Activated CD4-positive, alpha-beta T cell treated with anti-CD3 and anti-CD28 coated beads, Interleukin-2, amount 10 ng/mL, durations not matched to agents 24 days and 14 days (primary cell): Measurements from ENCODE around the gene MEX3A. TPM values are rescaled to one million over a fixed set of nuclear protein-coding genes. Genes with fewer than 3 reads are reported as not detected.
"Not testable (repeated sequence)": the region's sequence is repeated elsewhere in the genome, so short reads cannot be mapped to it uniquely, and the experiment has no call there.

Experiments used
- DNase-seq: peaks from one replicate; pipeline ENCODE4 v3.0.0; 2022
- H3K27ac Mint-ChIP-seq: one replicate; pipeline ENCODE4 v1.8.0; 2022; ENCODE audit warnings: mild to moderate bottlenecking, mixed read lengths
- H3K27me3 Mint-ChIP-seq: one replicate; pipeline ENCODE4 v1.8.0; 2022; ENCODE audit warnings: mixed read lengths
- H3K36me3 Mint-ChIP-seq: one replicate; pipeline ENCODE4 v1.8.0; 2022; ENCODE audit warnings: low read depth, mild to moderate bottlenecking, mixed read lengths
- H3K4me1 Mint-ChIP-seq: one replicate; pipeline ENCODE4 v1.8.0; 2021; ENCODE audit warnings: mixed read lengths
- H3K4me3 Mint-ChIP-seq: one replicate; pipeline ENCODE4 v1.8.0; 2022; ENCODE audit warnings: mild to moderate bottlenecking, moderate library complexity, mixed read lengths
- H3K9me3 Mint-ChIP-seq: one replicate; pipeline ENCODE4 v1.8.0; 2021; ENCODE audit warnings: mixed read lengths
- intact Hi-C: fragments of 100-400 bp; cut with micrococcal nuclease; formaldehyde crosslinking; loops from one replicate; pipeline ENCODE4 v1.15.1; 2023
- total RNA-seq: library from RNA; stranded (reverse); gene quantifications from 2 replicates; pipeline ENCODE4 v1.2.3, GENCODE V29; 2022

MEX3A gene
- total RNA-seq, 1 donor from 2014 or later: 0.84 TPM

- Mint-ChIP-seq H3K4me3 (no peak overlapping the region), H3K36me3 (no peaks in the 10 kb centered on the region), H3K9me3 (no peaks in the 10 kb centered on the region), H3K27me3 (peaks cover 36% of the 10 kb centered on the region), H3K4me1 (peaks cover 2% of the 10 kb centered on the region), H3K27ac (no peak overlapping the region)
- intact Hi-C loops: no loop called here
- no peak for DNase-seq
Measured at GRCh38 chr1:156073740-156074139, 8.5 kb downstream of the MEX3A start.

- no peak for DNase-seq
- Mint-ChIP-seq H3K27me3 (peaks cover 31% of the 10 kb centered on the region), H3K4me3 (no peak overlapping the region), H3K9me3 (no peaks in the 10 kb centered on the region), H3K36me3 (no peaks in the 10 kb centered on the region), H3K4me1 (peaks cover 2% of the 10 kb centered on the region), H3K27ac (no peak overlapping the region)
- intact Hi-C loops: no loop called here
Measured at GRCh38 chr1:156073110-156073687, 9.1 kb downstream of the MEX3A start.

GRCh38 chr1:156072251-156072650, 10.0 kb downstream of the MEX3A start:
- Mint-ChIP-seq H3K4me1 (peaks cover 2% of the 10 kb centered on the region), H3K27me3 (peaks cover 25% of the 10 kb centered on the region), H3K4me3 (no peak overlapping the region), H3K27ac (no peak overlapping the region), H3K9me3 (no peaks in the 10 kb centered on the region), H3K36me3 (no peaks in the 10 kb centered on the region)
- no peak for DNase-seq
- intact Hi-C loops: no loop called here

GRCh38 chr1:156071332-156071816, 10.9 kb downstream of the MEX3A start:
- DNase-seq, H3K36me3 Mint-ChIP-seq, intact Hi-C loops, H3K9me3 Mint-ChIP-seq, H3K4me3 Mint-ChIP-seq, H3K27ac Mint-ChIP-seq, H3K4me1 Mint-ChIP-seq: not testable (repeated sequence)
- H3K27me3 Mint-ChIP-seq: peaks cover 25% of the 10 kb centered on the region

GRCh38 chr1:156070548-156070947, 11.7 kb downstream of the MEX3A start:
- H3K4me3 Mint-ChIP-seq: no peak overlapping the region
- no peak for DNase-seq
- intact Hi-C loops: no loop called here
- no peaks in the 10 kb centered on the region for H3K36me3 Mint-ChIP-seq
- no peak overlapping the region for H3K27ac Mint-ChIP-seq
- H3K4me1 Mint-ChIP-seq: peaks cover 8% of the 10 kb centered on the region
- no peaks in the 10 kb centered on the region for H3K9me3 Mint-ChIP-seq
- peaks cover 23% of the 10 kb centered on the region for H3K27me3 Mint-ChIP-seq

GRCh38 chr1:156069490-156070455, 12.5 kb downstream of the MEX3A start:
- Mint-ChIP-seq H3K4me3 (no peak overlapping the region), H3K4me1 (peaks cover 11% of the 10 kb centered on the region), H3K27ac (no peak overlapping the region), H3K9me3 (no peaks in the 10 kb centered on the region), H3K27me3 (peaks cover 19% of the 10 kb centered on the region), H3K36me3 (no peaks in the 10 kb centered on the region)
- intact Hi-C loops: loop anchor here (5.0 kb wide), 1 partner anchor 137 kb away; the partner anchor contains the start of gene KHDC4
- DNase-seq: no peak

- Mint-ChIP-seq H3K4me3 (no peak overlapping the region), H3K27me3 (peaks cover 7% of the 10 kb centered on the region), H3K27ac (no peak overlapping the region), H3K9me3 (no peaks in the 10 kb centered on the region), H3K36me3 (no peaks in the 10 kb centered on the region), H3K4me1 (peaks cover 11% of the 10 kb centered on the region)
- intact Hi-C loops: loop anchor here (5.0 kb wide), 1 partner anchor 135 kb away; the partner anchor contains the start of gene KHDC4
- DNase-seq: no peak
Measured at GRCh38 chr1:156067262-156067661, 15.0 kb downstream of the MEX3A start.

- H3K4me3 Mint-ChIP-seq: no peak overlapping the region
- no peak overlapping the region for H3K27ac Mint-ChIP-seq
- DNase-seq: no peak
- H3K4me1 Mint-ChIP-seq: peaks cover 11% of the 10 kb centered on the region
- H3K36me3 Mint-ChIP-seq: no peaks in the 10 kb centered on the region
- H3K27me3 Mint-ChIP-seq: peaks cover 2% of the 10 kb centered on the region
- intact Hi-C loops: loop anchor here (1.0 to 5.0 kb wide), 2 partner anchors 40 to 134 kb away; partner anchors contain the start of gene KHDC4
- no peaks in the 10 kb centered on the region for H3K9me3 Mint-ChIP-seq
Measured at GRCh38 chr1:156065871-156066270, 16.4 kb downstream of the MEX3A start.

GRCh38 chr1:156065212-156065611, 17.1 kb downstream of the MEX3A start:
- H3K4me1 Mint-ChIP-seq: peaks cover 11% of the 10 kb centered on the region
- intact Hi-C loops: loop anchor here (5.0 kb wide), 1 partner anchor 133 kb away; the partner anchor contains the start of gene KHDC4
- no peak overlapping the region for H3K4me3 Mint-ChIP-seq
- peak overlapping the region; percentile 2 for H3K27ac Mint-ChIP-seq
- H3K27me3 Mint-ChIP-seq: peaks cover 2% of the 10 kb centered on the region
- no peaks in the 10 kb centered on the region for H3K36me3 Mint-ChIP-seq
- DNase-seq: no peak
- no peaks in the 10 kb centered on the region for H3K9me3 Mint-ChIP-seq

- no peak for DNase-seq
Measured at GRCh38 chr1:156064615-156065014, 17.6 kb downstream of the MEX3A start.

GRCh38 chr1:156063997-156064285, 18.3 kb downstream of the MEX3A start:
- Mint-ChIP-seq H3K9me3 (no peaks in the 10 kb centered on the region), H3K27ac (no peak overlapping the region), H3K4me3 (no peak overlapping the region), H3K27me3 (no peaks in the 10 kb centered on the region), H3K36me3 (peaks cover 2% of the 10 kb centered on the region), H3K4me1 (peaks cover 11% of the 10 kb centered on the region)
- intact Hi-C loops: no loop called here
- no peak for DNase-seq

More at GRCh38 chr1:156064615-156065014, 17.6 kb downstream of the MEX3A start:
- no peak overlapping the region for H3K4me3 Mint-ChIP-seq
- intact Hi-C loops: loop anchor here (5.0 kb wide), 1 partner anchor 132 kb away; the partner anchor contains the start of gene KHDC4
- peaks cover 2% of the 10 kb centered on the region for H3K27me3 Mint-ChIP-seq
- peaks cover 11% of the 10 kb centered on the region for H3K4me1 Mint-ChIP-seq
- H3K36me3 Mint-ChIP-seq: no peaks in the 10 kb centered on the region
- no peaks in the 10 kb centered on the region for H3K9me3 Mint-ChIP-seq
- H3K27ac Mint-ChIP-seq: no peak overlapping the region

GRCh38 chr1:156062189-156062588, 20.1 kb downstream of the MEX3A start:
- no peak for DNase-seq
- intact Hi-C loops: no loop called here
- H3K36me3 Mint-ChIP-seq: peaks cover 13% of the 10 kb centered on the region
- no peak overlapping the region for H3K27ac Mint-ChIP-seq
- H3K4me1 Mint-ChIP-seq: peaks cover 11% of the 10 kb centered on the region
- H3K9me3 Mint-ChIP-seq: no peaks in the 10 kb centered on the region
- no peak overlapping the region for H3K4me3 Mint-ChIP-seq
- no peaks in the 10 kb centered on the region for H3K27me3 Mint-ChIP-seq

- intact Hi-C loops: no loop called here
- H3K4me3 Mint-ChIP-seq: no peak within 1 kb of the TSS
- peaks cover 11% of the 10 kb centered on the region for H3K4me1 Mint-ChIP-seq
- H3K27me3 Mint-ChIP-seq: no peaks in the 10 kb centered on the region
- DNase-seq: no peak
- no peaks in the 10 kb centered on the region for H3K9me3 Mint-ChIP-seq
- H3K36me3 Mint-ChIP-seq: peaks cover 18% of the 10 kb centered on the region
- no peak within 1 kb of the TSS for H3K27ac Mint-ChIP-seq
Measured at GRCh38 chr1:156060937-156061636, 21.2 kb downstream of the MEX3A start, which contains the start of gene RAB25. Gene RAB25, plus strand, starts transcription at chr1:156061160. Its CDS starts 241 bp downstream, at chr1:156061401.
